Measurements from ENCODE around the gene HKDC1.
"Not testable (repeated sequence)": the region's sequence is repeated elsewhere in the genome, so short reads cannot be mapped to it uniquely, and the experiment has no call there.

HKDC1 gene

DNA sequence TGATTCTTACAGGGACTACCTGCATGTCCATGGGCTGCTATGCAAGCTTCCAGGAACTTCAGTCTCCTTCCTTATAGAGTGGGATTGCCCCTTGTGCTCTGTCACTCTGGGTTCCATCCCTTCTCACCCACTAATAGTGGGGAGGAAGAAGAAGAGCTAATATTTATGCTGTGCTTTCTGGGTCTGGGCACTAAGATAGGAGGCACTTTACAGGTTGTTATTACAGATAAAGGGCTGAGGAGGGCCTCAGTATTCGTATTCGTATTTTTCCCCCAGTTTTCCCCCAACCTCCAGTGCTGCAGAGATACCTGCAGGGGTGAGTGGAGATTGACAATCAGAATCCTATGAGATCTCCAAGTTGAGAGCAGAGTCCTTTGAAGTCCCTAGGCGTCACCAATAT, 72.3 kb downstream of the HKDC1 start:
- H3K27me3 ChIP-seq (ENCODE audit: insufficient read depth, low read depth, severe bottlenecking) = no peaks in the 10 kb centered on the region
- DNase-seq = no peak
- no peak for TF ChIP-seq CTCF (IDR thresholded peaks at IDR 0.05; ENCODE audit: low read depth, low read length)
- no peak overlapping the region for H3K4me3 ChIP-seq (ENCODE audit: low read depth, low read length)
- H3K9me3 ChIP-seq (ENCODE audit: severe bottlenecking) = no peaks in the 10 kb centered on the region
- H3K27ac ChIP-seq = peak overlapping the region; percentile 56; the same call in 1 of the 2 replicates
- no peaks in the 10 kb centered on the region for H3K36me3 ChIP-seq

DNA sequence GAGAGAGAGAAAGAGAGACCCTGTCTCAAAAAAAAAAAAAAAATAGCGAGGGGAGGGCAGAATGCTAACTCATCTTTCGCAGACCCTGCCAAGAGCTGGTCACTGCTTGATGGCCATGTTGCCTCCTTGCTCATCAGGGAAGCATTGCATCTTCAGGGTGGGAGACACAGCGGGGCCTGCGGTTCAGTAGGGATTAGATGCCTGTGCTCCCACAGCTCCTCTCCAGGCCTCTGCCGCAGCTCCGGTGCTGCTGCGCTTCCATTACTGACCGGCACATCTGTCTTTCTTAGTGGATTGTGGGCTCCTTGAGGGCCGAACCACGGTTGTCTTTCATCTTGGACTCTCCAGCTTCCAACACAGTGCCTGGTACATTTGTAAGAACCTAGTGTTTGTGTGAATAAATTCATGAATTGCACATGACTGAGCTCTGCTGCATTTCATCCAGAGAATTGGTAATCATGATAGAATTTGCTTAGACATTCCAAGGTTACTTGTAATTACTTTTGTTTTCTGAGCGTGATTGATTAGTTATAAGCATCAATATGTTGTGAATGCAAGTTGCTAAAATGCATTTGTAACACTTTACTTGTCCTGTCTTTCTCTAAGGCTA, 75.0 kb downstream of the HKDC1 start:
- no peak for TF ChIP-seq CTCF (IDR thresholded peaks at IDR 0.05; ENCODE audit: low read depth, low read length)
- DNase-seq = no peak
- Histone ChIP-seq H3K36me3 (no peaks in the 10 kb centered on the region), H3K4me3 (ENCODE audit: low read depth, low read length) (no peak overlapping the region), H3K27me3 (ENCODE audit: insufficient read depth, low read depth, severe bottlenecking) (no peaks in the 10 kb centered on the region), H3K27ac (no peak overlapping the region), H3K9me3 (ENCODE audit: severe bottlenecking) (no peaks in the 10 kb centered on the region)

DNA sequence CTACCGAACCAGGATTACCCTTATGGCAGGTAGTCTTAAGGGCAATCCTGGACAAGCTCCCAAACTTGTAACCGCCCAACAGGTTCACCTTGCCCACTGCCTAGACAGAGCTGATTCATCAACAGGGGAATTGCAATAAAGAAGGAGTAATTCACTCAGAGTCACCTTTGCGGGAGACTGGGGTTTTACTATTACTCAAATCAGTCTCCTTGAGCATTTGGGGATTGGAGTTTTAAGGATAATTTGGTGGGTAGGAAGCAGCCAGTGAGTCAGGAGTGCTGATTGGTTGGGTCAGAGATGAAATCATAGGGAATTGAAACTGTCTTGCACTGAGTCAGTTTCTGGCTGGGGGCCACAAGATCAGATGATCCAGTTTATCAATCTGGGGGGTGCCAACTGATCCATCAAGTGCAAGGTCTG, 83.5 kb downstream of the HKDC1 start:
- no peak for DNase-seq
- Histone ChIP-seq H3K4me3 (ENCODE audit: low read depth, low read length) (no peak overlapping the region), H3K9me3 (ENCODE audit: severe bottlenecking) (peaks cover 3% of the 10 kb centered on the region), H3K27me3 (ENCODE audit: insufficient read depth, low read depth, severe bottlenecking) (no peaks in the 10 kb centered on the region), H3K27ac (no peak overlapping the region), H3K36me3 (no peaks in the 10 kb centered on the region)
- TF ChIP-seq CTCF (IDR thresholded peaks at IDR 0.05; ENCODE audit: low read depth, low read length) = no peak

DNA sequence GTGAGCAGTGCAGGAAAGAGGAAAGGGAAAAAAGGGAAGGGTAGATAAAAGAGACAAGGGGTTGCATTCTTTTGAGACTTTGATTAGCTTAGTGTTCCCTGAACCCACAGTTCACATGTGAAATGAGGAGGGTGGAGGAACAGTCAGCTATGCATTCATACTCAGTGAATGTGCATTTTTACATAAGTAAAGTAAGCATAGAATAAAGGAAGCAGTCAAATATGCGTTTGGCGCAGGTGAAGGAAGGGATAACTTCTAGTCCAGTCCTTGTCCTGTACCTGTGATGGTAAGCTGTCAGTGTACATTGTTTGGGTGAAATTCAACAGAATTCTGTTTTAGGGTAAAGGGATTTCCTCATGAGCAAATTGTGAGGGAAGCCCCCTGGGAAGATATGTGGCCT, 86.3 kb downstream of the HKDC1 start:
- Histone ChIP-seq H3K4me3 (ENCODE audit: low read depth, low read length) (no peak overlapping the region), H3K36me3 (no peaks in the 10 kb centered on the region), H3K27ac (no peak overlapping the region), H3K27me3 (ENCODE audit: insufficient read depth, low read depth, severe bottlenecking) (no peaks in the 10 kb centered on the region), H3K9me3 (ENCODE audit: severe bottlenecking) (no peaks in the 10 kb centered on the region)
- DNase-seq = no peak
- TF ChIP-seq CTCF (IDR thresholded peaks at IDR 0.05; ENCODE audit: low read depth, low read length) = no peak

- Histone ChIP-seq H3K27ac (no peak overlapping the region), H3K4me3 (ENCODE audit: low read depth, low read length) (no peak overlapping the region), H3K27me3 (ENCODE audit: insufficient read depth, low read depth, severe bottlenecking) (no peaks in the 10 kb centered on the region), H3K36me3 (no peaks in the 10 kb centered on the region), H3K9me3 (ENCODE audit: severe bottlenecking) (no peaks in the 10 kb centered on the region)
- no peak for TF ChIP-seq CTCF (IDR thresholded peaks at IDR 0.05; ENCODE audit: low read depth, low read length)
- DNase-seq = no peak
Measured at GRCh38 chr10:69307434-69307833, 87.3 kb downstream of the HKDC1 start.

- not testable (repeated sequence) for H3K36me3 ChIP-seq; DNase-seq; H3K9me3 ChIP-seq (ENCODE audit: severe bottlenecking); H3K27ac ChIP-seq; H3K4me3 ChIP-seq (ENCODE audit: low read depth, low read length); H3K27me3 ChIP-seq (ENCODE audit: insufficient read depth, low read depth, severe bottlenecking)
Measured at GRCh38 chr10:69308304-69308703, 88.2 kb downstream of the HKDC1 start.
